Stimulated activated CD8-positive, alpha-beta memory T cell treated with anti-CD3 and anti-CD28 coated beads, Interleukin-15, amount 100 ng/mL, for 1 hour (primary cell): ENCODE data around the gene CARD9.
"Not testable (repeated sequence)": the region's sequence is repeated elsewhere in the genome, so short reads cannot be mapped to it uniquely, and the experiment has no call there.

Source experiments
- DNase-seq: peaks from one replicate; pipeline ENCODE4 v3.0.0-alpha.2; 2020; ENCODE audit warnings: low read depth

The CARD9 gene

DNA sequence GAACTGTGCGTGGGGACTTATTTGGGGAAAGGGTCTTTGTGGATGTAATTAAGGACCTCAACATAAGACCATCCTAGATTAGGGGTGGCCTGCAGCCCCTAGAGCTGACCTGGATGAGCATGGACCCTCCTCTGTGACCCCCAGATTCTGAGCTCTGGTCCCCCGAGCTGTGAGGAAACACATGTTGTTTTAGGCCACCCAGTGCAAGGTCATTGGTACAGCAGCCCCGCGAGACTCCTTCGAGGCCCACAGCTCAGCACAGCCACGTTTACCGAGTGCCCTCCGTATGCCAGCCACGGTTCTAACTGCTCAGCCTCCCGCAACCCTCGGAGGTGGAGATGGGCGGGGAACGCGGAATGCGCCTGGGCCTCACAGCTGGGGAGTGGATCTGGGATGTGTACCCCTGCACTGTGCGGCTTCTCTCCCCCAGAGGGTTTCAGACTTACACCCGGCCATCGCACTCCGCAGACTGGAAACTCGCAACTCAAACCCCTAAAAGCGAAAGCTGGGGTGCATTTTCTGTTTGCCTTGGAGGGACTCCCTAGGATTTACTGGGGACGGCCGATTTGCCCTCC is 50.6 kb downstream of the CARD9 start:
- no peak for DNase-seq

DNA sequence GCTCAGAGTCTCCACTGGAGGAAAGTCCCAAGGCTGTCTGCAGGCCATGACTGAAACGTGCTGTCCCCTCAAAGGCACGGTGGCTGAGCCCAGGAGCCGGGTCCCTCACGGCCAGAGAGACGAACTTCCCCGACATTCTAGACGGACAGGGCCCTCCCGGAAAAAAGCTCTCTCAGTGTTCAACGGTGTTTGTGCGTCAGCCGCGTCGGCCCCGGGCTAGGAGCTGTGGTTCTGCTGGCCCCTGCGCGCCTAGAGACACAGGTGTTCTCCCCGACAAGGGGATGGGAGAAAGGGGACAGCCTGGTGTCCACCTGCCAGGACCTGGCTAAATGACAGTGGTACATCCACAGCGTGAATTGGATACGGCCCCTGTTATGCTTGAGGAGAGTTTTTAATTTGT is 51.9 kb downstream of the CARD9 start:
- DNase-seq, result no peak

DNA sequence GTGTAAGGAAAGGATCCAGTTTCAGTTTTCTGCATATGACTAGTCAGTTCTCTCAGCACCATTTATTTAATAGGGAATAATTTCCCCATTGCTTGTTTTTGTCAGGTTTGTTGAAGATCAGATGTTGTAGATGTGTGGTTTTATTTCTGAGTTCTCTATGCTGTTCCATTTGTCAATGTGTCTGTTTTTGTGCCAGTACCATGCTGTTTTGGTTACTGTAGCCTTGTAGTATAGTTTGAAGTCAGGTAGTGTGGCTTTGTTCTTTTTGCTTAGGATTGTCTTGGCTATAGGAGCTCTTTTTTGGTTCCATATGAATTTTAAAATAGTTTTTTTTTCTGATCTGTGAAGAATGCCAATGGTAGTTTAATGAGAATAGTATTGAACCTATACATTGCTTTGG is 52.5 kb downstream of the CARD9 start:
- DNase-seq, result not testable (repeated sequence)

DNA sequence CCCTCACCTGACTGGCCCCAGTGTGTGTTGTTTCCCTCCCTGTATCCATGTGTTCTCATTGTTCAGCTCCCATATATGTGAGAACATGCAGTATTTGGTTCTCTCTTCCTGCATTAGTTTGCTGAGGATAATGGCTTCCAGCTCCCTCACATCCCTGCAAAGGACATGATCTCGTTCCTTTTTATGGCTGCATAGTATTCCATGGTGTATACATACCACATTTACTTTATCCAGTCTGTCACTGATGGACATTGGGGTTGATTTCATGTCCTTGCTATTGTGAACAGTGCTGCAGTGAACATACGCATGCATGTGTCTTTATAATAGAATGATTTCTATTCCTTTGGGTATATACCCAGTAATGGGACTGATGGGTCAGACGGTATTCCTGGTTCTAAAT is 53.5 kb downstream of the CARD9 start:
- DNase-seq, result not testable (repeated sequence)

DNA sequence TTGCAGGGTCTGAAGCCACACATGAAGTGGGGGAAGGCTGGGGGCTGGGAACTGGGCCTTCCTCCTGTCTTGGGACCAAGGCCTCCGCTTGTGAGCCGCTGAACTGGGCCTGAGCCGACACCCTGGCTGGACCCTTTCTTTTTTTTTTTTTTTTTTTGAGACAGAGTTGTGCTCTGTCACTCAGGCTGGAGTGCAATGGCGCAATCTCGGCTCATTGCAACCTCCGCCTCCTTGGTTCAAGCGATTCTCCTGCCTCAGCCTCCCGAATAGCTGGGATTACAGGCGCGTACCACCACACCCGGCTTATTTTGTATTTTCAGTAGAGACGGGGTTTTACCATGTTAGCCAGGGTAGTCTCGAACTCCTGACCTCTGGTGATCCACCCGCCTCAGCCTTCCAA is 54.2 kb downstream of the CARD9 start:
- not testable (repeated sequence) for DNase-seq

DNA sequence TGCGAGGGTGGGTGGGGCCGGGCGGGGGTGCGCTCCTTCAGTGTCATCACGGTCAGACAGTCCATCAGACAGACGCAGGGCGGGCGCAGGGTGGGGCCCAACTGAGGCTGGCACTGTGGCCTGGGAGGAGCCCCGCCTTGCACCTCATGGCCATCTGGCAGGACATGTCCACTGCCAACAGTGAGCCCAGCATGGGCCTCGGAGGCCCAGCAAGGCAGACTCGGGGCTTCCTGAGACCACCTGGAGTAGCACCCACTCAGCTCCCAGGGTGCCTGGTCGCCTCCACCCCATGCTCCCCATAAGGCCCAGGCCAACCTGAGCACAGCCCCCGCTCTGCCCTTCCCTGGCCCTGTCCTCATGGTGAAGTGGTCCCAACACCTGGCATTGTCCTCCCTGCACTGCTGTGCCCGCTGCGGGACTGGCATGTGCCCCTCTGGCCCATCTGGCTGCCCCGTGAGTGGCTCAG is 54.7 kb downstream of the CARD9 start:
- DNase-seq, result no peak

DNA sequence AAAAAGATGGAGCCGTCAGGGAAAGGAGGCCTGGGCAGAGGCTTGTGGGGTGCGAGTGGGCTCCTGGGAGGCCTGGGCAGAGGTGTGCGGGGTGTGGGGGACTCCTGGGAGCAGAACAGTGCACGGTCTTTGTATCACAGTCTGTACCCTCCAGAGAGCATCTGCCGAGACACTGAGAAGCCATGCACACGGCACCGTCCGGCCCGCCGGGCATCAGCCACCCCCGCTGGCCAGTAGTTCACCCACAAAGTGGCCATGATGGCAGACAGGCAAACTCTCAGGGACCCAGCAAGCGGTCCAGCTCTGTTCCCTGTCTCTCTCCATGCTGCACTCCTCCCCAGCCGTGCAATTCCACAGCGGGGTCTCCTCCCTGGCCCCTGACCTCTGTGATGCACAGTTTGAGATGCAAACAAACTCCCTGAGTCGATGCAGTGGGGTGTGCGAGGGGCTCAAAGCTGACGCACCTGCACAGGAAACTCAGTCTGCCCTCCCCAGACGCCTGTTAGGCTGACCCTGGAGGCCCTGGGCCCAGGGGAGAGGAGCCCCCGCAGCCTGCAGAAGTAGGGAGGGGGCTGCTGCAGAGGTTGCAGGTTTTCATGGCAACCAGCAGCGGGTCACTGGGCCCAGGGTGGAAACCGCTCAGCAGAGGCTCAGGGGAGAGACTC is 55.2 kb downstream of the CARD9 start:
- no peak for DNase-seq

DNA sequence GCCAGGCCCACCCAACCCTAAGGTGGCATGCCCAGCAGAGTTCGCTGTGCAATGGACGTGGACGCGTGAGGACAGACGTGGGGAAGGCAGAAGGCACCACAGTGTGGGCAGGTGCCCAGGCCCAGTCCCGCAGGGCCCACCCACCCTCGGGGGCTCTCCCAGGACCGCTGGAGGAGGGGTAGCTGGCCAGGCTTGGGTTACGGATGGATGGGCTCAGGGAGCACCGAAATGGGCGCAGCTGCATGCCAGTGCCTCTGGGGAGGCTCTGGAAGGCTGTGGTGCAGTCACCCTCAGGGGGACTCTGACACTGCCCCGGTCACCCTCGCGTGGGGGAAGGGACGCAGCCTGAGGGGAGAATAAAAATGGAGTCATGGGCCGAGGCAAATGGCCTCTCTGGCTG is 55.8 kb downstream of the CARD9 start:
- no peak for DNase-seq

DNA sequence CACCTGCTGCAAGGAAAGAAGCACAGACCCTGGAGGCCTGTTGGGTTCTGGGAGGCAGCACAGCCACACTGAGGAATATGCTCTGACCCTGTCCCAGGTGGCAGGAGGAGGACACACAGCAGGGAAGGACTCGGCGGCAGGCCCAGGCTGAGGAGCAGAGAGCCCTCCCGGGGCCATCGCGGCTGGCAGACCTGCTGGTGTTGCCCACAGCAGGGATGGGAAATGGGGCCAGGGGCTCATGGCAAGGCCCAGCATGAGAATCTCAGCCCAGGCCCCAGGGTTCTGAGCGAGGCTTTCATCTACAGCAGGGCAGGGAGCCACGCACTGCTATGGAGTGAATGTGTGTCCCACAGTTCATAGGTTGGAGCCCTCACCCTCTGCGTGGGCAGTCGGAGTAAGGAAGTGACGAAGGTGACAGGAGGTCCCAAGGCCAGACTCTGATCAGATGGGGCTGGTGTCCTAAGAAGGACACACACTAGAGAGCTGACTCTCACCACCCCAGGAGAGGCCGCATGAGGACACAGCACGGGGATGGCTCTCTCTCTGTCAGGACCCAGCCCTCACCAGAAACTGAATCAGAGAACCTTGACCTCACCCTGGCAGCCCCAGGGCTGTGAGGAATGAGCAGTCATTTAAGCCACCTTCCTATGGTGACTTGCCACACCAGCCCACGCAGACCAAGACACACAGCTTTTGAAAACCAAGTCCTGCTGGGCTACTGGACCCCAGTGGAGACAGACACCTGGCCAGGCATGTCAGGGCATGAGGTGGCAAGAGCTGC is 56.4 kb downstream of the CARD9 start:
- DNase-seq, result no peak

DNA sequence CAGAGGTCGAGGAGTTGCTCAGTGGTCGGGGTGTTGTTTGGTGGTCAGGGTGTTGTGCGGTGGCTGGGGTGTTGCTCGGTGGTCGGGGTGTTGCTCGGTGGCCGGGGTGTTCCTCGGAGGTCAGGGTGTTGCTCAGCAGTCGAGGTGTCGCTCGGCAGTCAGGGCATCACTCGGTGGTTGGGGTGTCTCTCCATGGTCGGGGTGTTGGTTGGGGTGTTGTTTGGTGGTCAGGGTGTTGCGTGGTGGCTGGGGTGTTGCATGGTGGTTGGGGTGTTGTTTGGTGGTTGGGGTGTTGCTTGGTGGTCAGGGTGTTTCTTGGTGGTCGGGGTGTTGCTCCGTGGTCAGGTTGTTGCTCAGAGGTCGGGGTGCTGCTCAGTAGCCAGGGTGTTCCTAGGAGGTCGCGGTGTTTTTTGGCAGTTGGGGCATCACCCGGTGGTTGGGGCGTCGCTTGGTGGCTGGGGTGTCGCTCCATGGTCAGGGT is 57.2 kb downstream of the CARD9 start:
- DNase-seq, result no peak

DNA sequence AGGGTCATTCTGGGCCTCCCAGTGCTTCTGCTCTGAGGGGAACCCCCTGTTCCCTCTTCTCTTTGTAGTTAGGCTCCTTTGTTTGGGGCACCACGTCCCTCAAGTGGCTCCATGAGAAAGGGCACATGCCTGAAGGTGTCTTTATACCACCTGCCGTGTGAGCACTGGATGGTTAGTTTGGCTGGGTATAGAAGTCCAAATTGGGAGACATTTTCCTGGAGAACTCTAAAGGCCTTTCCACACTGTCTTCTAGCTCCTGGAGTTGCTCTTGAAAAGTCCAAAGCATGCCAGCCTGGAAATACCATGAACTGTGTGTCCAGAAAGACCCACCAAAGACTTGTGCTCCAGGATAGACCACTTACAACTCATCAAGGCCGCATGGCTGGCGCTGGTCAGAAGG is 58.5 kb downstream of the CARD9 start:
- no peak for DNase-seq

DNA sequence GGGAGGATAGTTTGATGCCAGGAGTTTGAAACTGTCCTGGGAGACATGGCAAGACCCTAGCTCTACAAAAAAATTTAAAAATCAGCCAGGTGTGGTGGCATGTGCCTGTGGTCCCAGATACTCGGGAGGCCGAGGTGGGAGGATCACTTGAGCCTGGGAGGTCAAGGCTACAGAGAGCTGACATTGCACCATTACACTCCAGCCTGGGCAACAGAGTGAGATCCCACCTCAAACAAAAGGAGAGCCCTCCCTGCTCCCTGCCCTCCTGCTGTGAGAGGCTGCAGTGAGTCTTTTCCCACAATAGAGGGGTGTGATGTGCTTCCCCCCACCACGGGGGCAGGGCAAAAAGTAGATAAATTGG is 59.4 kb downstream of the CARD9 start:
- DNase-seq, result no peak
